WERI-Rb-1 (cell line): ENCODE results near the gene TM9SF2.
A peak's percentile ranks its signal among the peaks of the same experiment; 100 is the strongest.

ENCODE experiments used
- DNase-seq: peaks from one replicate; pipeline ENCODE4 v3.0.0-alpha.2; 2020
- H3K27ac ChIP-seq: fragments of 250-450 bp; sonication (Bioruptor Pico); 2 replicates; pipeline ENCODE4 v1.5.1; 2020; ENCODE audit warnings: mild to moderate bottlenecking, moderate library complexity
- H3K27me3 ChIP-seq: fragments of 250-450 bp; sonication (Bioruptor Pico); 2 replicates; pipeline ENCODE4 v1.5.1; 2021; ENCODE audit warnings: mild to moderate bottlenecking, low read depth, moderate library complexity; ENCODE audit not compliant: insufficient read depth, severe bottlenecking
- H3K36me3 ChIP-seq: fragments of 250-450 bp; sonication (Bioruptor Pico); 2 replicates; pipeline ENCODE4 v1.5.1; 2020; ENCODE audit warnings: mild to moderate bottlenecking, moderate library complexity
- H3K4me3 ChIP-seq: 2 replicates; pipeline ENCODE4 v1.5.1; 2011; ENCODE audit warnings: low read depth, mild to moderate bottlenecking, control low read depth, low read length
- H3K9me3 ChIP-seq: fragments of 250-450 bp; sonication (Bioruptor Pico); 2 replicates; pipeline ENCODE4 v1.5.1; 2021; ENCODE audit warnings: mild to moderate bottlenecking, moderate library complexity; ENCODE audit not compliant: severe bottlenecking
- CTCF ChIP-seq: IDR thresholded peaks from 2 replicates; pipeline ENCODE4 v1.5.1; 2011; ENCODE audit warnings: low read depth, mild to moderate bottlenecking, control low read depth, inconsistent platforms, low read length

TM9SF2 gene

GRCh38 chr13:99527301-99527700 lies 26.0 kb downstream of the TM9SF2 start:
- H3K9me3 ChIP-seq, result no peaks in the 10 kb centered on the region
- DNase-seq, result no peak
- H3K27ac ChIP-seq, result no peak overlapping the region
- no peak for TF ChIP-seq CTCF
- H3K27me3 ChIP-seq, result no peaks in the 10 kb centered on the region
- no peak overlapping the region for H3K4me3 ChIP-seq
- H3K36me3 ChIP-seq, result peaks cover 58% of the 10 kb centered on the region

- peak; percentile 50 for DNase-seq
- Histone ChIP-seq H3K27me3 (no peaks in the 10 kb centered on the region), H3K36me3 (peaks cover 49% of the 10 kb centered on the region), H3K9me3 (no peaks in the 10 kb centered on the region), H3K27ac (no peak overlapping the region), H3K4me3 (no peak overlapping the region)
- peak; percentile 57 for TF ChIP-seq CTCF
Measured at GRCh38 chr13:99528547-99528946, 27.3 kb downstream of the TM9SF2 start.

GRCh38 chr13:99536023-99536422 lies 34.8 kb downstream of the TM9SF2 start:
- H3K36me3 ChIP-seq, result peaks cover 33% of the 10 kb centered on the region
- no peaks in the 10 kb centered on the region for H3K27me3 ChIP-seq

GRCh38 chr13:99540530-99540929 lies 39.3 kb downstream of the TM9SF2 start:
- peaks cover 58% of the 10 kb centered on the region for H3K36me3 ChIP-seq
- TF ChIP-seq CTCF, result no peak
- no peaks in the 10 kb centered on the region for H3K9me3 ChIP-seq
- no peaks in the 10 kb centered on the region for H3K27me3 ChIP-seq
- DNase-seq, result no peak
- H3K27ac ChIP-seq, result no peak overlapping the region
- H3K4me3 ChIP-seq, result no peak overlapping the region

More at GRCh38 chr13:99536023-99536422, 34.8 kb downstream of the TM9SF2 start:
- Histone ChIP-seq H3K27ac (no peak overlapping the region), H3K4me3 (no peak overlapping the region), H3K9me3 (no peaks in the 10 kb centered on the region)
- DNase-seq, result no peak
- no peak for TF ChIP-seq CTCF

- TF ChIP-seq CTCF, result no peak
- Histone ChIP-seq H3K4me3 (no peak overlapping the region), H3K36me3 (peaks cover 73% of the 10 kb centered on the region), H3K9me3 (no peaks in the 10 kb centered on the region), H3K27me3 (no peaks in the 10 kb centered on the region), H3K27ac (no peak overlapping the region)
- DNase-seq, result no peak
Measured at GRCh38 chr13:99542788-99543406, 41.6 kb downstream of the TM9SF2 start.

- DNase-seq, result no peak
- Histone ChIP-seq H3K4me3 (no peak overlapping the region), H3K27ac (no peak overlapping the region), H3K9me3 (no peaks in the 10 kb centered on the region), H3K27me3 (no peaks in the 10 kb centered on the region), H3K36me3 (peaks cover 83% of the 10 kb centered on the region)
- TF ChIP-seq CTCF, result no peak
Measured at GRCh38 chr13:99545361-99545760, 44.1 kb downstream of the TM9SF2 start.
